DMS114 treated with DMSO at 0.1 percent for 48 hours (cell line): ENCODE data around the gene STIL.
"Not testable (repeated sequence)": the region's sequence is repeated elsewhere in the genome, so short reads cannot be mapped to it uniquely, and the experiment has no call there.

Source experiments
- DNase-seq: peaks from one replicate; lab custom pipeline; 2025; ENCODE audit not compliant: unreplicated experiment; lab: John Stamatoyannopoulos, UW

Gene STIL

GRCh38 chr1:47323599-47324031 lies 9.7 kb upstream of the STIL start:
- no peak for DNase-seq

- DNase-seq: not testable (repeated sequence)
Observed at GRCh38 chr1:47319968-47320367, 6.0 kb upstream of the STIL start.

- DNase-seq: no peak
Observed at GRCh38 chr1:47317841-47318240, 3.9 kb upstream of the STIL start.

GRCh38 chr1:47309427-47309826 lies 4.5 kb downstream of the STIL start:
- no peak for DNase-seq

- no peak for DNase-seq
Observed at GRCh38 chr1:47302472-47302871, 11.5 kb downstream of the STIL start.

GRCh38 chr1:47298025-47298699 lies 15.8 kb downstream of the STIL start:
- DNase-seq: no peak

GRCh38 chr1:47295579-47295978 lies 18.4 kb downstream of the STIL start:
- no peak for DNase-seq

GRCh38 chr1:47294863-47295262 lies 19.1 kb downstream of the STIL start:
- DNase-seq: not testable (repeated sequence)

- DNase-seq: not testable (repeated sequence)
Observed at GRCh38 chr1:47288116-47288515, 25.8 kb downstream of the STIL start.

- DNase-seq: no peak
Observed at GRCh38 chr1:47280142-47280541, 33.8 kb downstream of the STIL start.

GRCh38 chr1:47276850-47277249 lies 37.1 kb downstream of the STIL start:
- DNase-seq: no peak

GRCh38 chr1:47275811-47276210 lies 38.1 kb downstream of the STIL start:
- not testable (repeated sequence) for DNase-seq

GRCh38 chr1:47265529-47265928 lies 48.4 kb downstream of the STIL start:
- DNase-seq: not testable (repeated sequence)

GRCh38 chr1:47262787-47263413 lies 51.0 kb downstream of the STIL start:
- DNase-seq: peak; percentile 46

GRCh38 chr1:47257224-47257623 lies 56.7 kb downstream of the STIL start:
- DNase-seq: no peak

GRCh38 chr1:47252795-47253194 lies 61.2 kb downstream of the STIL start:
- no peak for DNase-seq

GRCh38 chr1:47252369-47252768 lies 61.6 kb downstream of the STIL start:
- DNase-seq: no peak

GRCh38 chr1:47249755-47250154 lies 64.2 kb downstream of the STIL start:
- no peak for DNase-seq

GRCh38 chr1:47244339-47244862 lies 69.5 kb downstream of the STIL start:
- DNase-seq: no peak

- no peak for DNase-seq
Observed at GRCh38 chr1:47243910-47244309, 70.0 kb downstream of the STIL start.

- no peak for DNase-seq
Observed at GRCh38 chr1:47241114-47242113, 72.5 kb downstream of the STIL start.
